GM23338 (cell line): ENCODE measurements around the gene RAX2. TPM values are rescaled to one million over a fixed set of nuclear protein-coding genes. Genes with fewer than 3 reads are reported as not detected.

Experiments
- ATAC-seq: fragments of 200-7000 bp; cut with Tn5 transposase; 3 replicates; pipeline ENCODE4 v1.9.1; 2020
- DNase-seq: peaks from one replicate; pipeline ENCODE4 v3.0.0-alpha.2; 2015; ENCODE audit warnings: low spot score
- H2AFZ ChIP-seq: fragments of 200-600 bp; sonication (generic); 2 replicates; pipeline ENCODE4 v1.8.0; 2016; ENCODE audit warnings: antibody characterized with exemption, mild to moderate bottlenecking, moderate library complexity
- H3F3A ChIP-seq: fragments of 200-600 bp; sonication (generic); replicated peaks from 2 replicates; pipeline ENCODE4 v1.8.0; 2017; ENCODE audit warnings: antibody characterized with exemption, mixed run types, low read depth
- H3K27ac ChIP-seq: fragments of 200-600 bp; sonication (generic); 2 replicates; pipeline ENCODE4 v1.6.1; 2016; ENCODE audit warnings: low read depth
- H3K27me3 ChIP-seq: fragments of 200-600 bp; sonication (generic); 2 replicates; pipeline ENCODE4 v1.8.0; 2016; ENCODE audit warnings: mild to moderate bottlenecking, mixed run types, moderate library complexity; ENCODE audit not compliant: insufficient read depth
- H3K36me3 ChIP-seq: fragments of 200-600 bp; sonication (generic); 2 replicates; pipeline ENCODE4 v1.8.0; 2016; ENCODE audit warnings: mild to moderate bottlenecking; ENCODE audit not compliant: insufficient read depth
- H3K4me1 ChIP-seq: fragments of 200-600 bp; sonication (generic); 2 replicates; pipeline ENCODE4 v1.8.0; 2016; ENCODE audit warnings: mild to moderate bottlenecking, moderate library complexity; ENCODE audit not compliant: insufficient read depth
- H3K4me2 ChIP-seq: fragments of 200-600 bp; sonication (generic); 2 replicates; pipeline ENCODE4 v1.7.1; 2017; ENCODE audit warnings: mixed run types
- H3K4me3 ChIP-seq: fragments of 200-600 bp; sonication (generic); 2 replicates; pipeline ENCODE4 v1.6.1; 2016; ENCODE audit warnings: mixed run types
- H3K79me2 ChIP-seq: fragments of 200-600 bp; sonication (generic); replicated peaks from 2 replicates; pipeline ENCODE4 v1.8.0; 2017; ENCODE audit warnings: mild to moderate bottlenecking; ENCODE audit not compliant: insufficient read depth
- H3K9me2 ChIP-seq: fragments of 200-600 bp; sonication (generic); 2 replicates; pipeline ENCODE4 v1.8.0; 2017; ENCODE audit not compliant: insufficient read depth
- H4K20me1 ChIP-seq: fragments of 200-600 bp; sonication (generic); replicated peaks from 2 replicates; pipeline ENCODE4 v1.8.0; 2017; ENCODE audit warnings: mild to moderate bottlenecking; ENCODE audit not compliant: insufficient read depth
- H3K27ac Mint-ChIP-seq: 2 replicates; pipeline ENCODE4 v1.8.0; 2020; ENCODE audit warnings: inconsistent platforms, mild to moderate bottlenecking, moderate library complexity, mixed read lengths
- H3K27me3 Mint-ChIP-seq: 3 replicates; pipeline ENCODE4 v1.8.0; 2022; ENCODE audit warnings: low read depth, mild to moderate bottlenecking, moderate library complexity, mixed read lengths, inconsistent platforms; ENCODE audit not compliant: insufficient read depth, poor library complexity
- H3K36me3 Mint-ChIP-seq: 3 replicates; pipeline ENCODE4 v1.8.0; 2021; ENCODE audit warnings: low read depth, mild to moderate bottlenecking, inconsistent platforms, moderate library complexity, mixed read lengths
- H3K4me1 Mint-ChIP-seq: 3 replicates; pipeline ENCODE4 v1.8.0; 2020; ENCODE audit warnings: mild to moderate bottlenecking, inconsistent platforms, mixed read lengths
- H3K4me3 Mint-ChIP-seq: 3 replicates; pipeline ENCODE4 v1.8.0; 2021; ENCODE audit warnings: moderate library complexity, mild to moderate bottlenecking, inconsistent platforms, mixed read lengths
- H3K9me3 Mint-ChIP-seq: 3 replicates; pipeline ENCODE4 v1.8.0; 2020; ENCODE audit warnings: moderate library complexity, mild to moderate bottlenecking, inconsistent platforms, mixed read lengths
- CREB1 ChIP-seq: fragments of 250-450 bp; sonication (Bioruptor Pico); IDR thresholded peaks from 2 replicates; pipeline ENCODE4 v1.5.0; 2020; ENCODE audit warnings: low read depth, mild to moderate bottlenecking, moderate library complexity
- ETS1 ChIP-seq: IDR thresholded peaks from 2 replicates; pipeline ENCODE4 v1.6.1; 2016; ENCODE audit warnings: antibody characterized with exemption
- EZH2 ChIP-seq: fragments of 200-600 bp; sonication (generic); IDR thresholded peaks from one replicate; pipeline ENCODE4 v1.8.0; 2017; ENCODE audit warnings: antibody characterized with exemption, mild to moderate bottlenecking, low read depth; ENCODE audit not compliant: unreplicated experiment
- EZH2phosphoT487 ChIP-seq: fragments of 200-600 bp; sonication (generic); IDR thresholded peaks from one replicate; pipeline ENCODE4 v1.8.1; 2018; ENCODE audit warnings: antibody characterized with exemption; ENCODE audit not compliant: unreplicated experiment
- JUNB ChIP-seq: IDR thresholded peaks from one replicate; pipeline ENCODE4 v1.6.1; 2016; ENCODE audit warnings: antibody characterized with exemption; ENCODE audit not compliant: unreplicated experiment
- POLR2AphosphoS5 ChIP-seq: IDR thresholded peaks from 2 replicates; pipeline ENCODE4 v1.6.1; 2016; ENCODE audit warnings: antibody characterized with exemption, low read depth
- REST ChIP-seq: IDR thresholded peaks from one replicate; pipeline ENCODE4 v1.6.1; 2018; ENCODE audit warnings: antibody characterized with exemption; ENCODE audit not compliant: unreplicated experiment
- ZNF114 ChIP-seq: fragments of 250-450 bp; sonication (Bioruptor Pico); IDR thresholded peaks from 2 replicates; pipeline ENCODE4 v1.5.0; 2020; ENCODE audit warnings: mild to moderate bottlenecking, moderate library complexity
- ZNF331 ChIP-seq: fragments of 250-450 bp; sonication (Bioruptor Pico); IDR thresholded peaks from 2 replicates; pipeline ENCODE4 v1.5.0; 2020; ENCODE audit warnings: low read depth, mild to moderate bottlenecking, moderate library complexity
- polyA plus RNA-seq: library from polyadenylated mRNA; unstranded; fragments of >200 nt; fragmentation: Nextera tagmentation; extraction: Ambion mirVana; gene quantifications from 2 replicates; pipeline ENCODE4 v1.2.1, GENCODE V29; 2016
- total RNA-seq: library from RNA; depleted of rRNA; stranded (reverse); fragments of >200 nt; shearing (Covaris generic); gene quantifications from 2 replicates; pipeline ENCODE4 v1.2.3, GENCODE V29; 2014
- TF ChIP-seq, protein P1 (sequence below), 2 experiments: fragments of 200-600 bp in 1 of 2; sonication (generic) in 1 of 2; conservative IDR thresholded peaks; 2 replicates each; pipeline versions ENCODE4 v1.5.1 to v1.6.1; 2016 to 2017; ENCODE audit warnings: antibody characterized with exemption in 2 of 2, low read depth in 2 of 2, mild to moderate bottlenecking in 2 of 2, moderate library complexity in 1 of 2

The RAX2 gene
- total and polyA plus RNA-seq, 2 experiments from 2014 or later = 0.13 TPM; not detected in 1

DNA sequence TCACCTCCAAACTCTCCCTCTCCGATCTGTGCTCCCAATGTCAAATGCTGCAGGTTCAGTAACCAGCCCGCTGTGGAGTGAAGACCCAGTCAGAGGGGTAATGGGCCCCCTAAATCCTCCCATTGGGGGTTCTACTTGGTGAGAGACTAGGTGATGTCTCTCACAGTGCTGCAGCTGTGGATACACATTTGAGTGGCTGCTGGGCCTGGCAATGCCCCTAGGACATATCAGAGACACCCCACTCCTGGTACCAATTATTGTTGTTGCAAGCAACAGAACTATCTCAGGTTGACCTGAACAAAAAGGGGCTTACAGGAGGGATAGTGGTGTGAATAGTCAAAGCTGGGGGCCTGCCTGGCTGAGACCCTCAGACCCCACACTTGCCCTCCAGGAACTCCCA is 9.6 kb upstream of the RAX2 start (continued):
- TF ChIP-seq, protein P1, sequence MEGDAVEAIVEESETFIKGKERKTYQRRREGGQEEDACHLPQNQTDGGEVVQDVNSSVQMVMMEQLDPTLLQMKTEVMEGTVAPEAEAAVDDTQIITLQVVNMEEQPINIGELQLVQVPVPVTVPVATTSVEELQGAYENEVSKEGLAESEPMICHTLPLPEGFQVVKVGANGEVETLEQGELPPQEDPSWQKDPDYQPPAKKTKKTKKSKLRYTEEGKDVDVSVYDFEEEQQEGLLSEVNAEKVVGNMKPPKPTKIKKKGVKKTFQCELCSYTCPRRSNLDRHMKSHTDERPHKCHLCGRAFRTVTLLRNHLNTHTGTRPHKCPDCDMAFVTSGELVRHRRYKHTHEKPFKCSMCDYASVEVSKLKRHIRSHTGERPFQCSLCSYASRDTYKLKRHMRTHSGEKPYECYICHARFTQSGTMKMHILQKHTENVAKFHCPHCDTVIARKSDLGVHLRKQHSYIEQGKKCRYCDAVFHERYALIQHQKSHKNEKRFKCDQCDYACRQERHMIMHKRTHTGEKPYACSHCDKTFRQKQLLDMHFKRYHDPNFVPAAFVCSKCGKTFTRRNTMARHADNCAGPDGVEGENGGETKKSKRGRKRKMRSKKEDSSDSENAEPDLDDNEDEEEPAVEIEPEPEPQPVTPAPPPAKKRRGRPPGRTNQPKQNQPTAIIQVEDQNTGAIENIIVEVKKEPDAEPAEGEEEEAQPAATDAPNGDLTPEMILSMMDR (conservative IDR thresholded peaks at IDR 0.05; ENCODE audit: low read depth in 2 of 2) = no peak
- TF ChIP-seq JUNB = no peak
- TF ChIP-seq ETS1 = no peak
- TF ChIP-seq EZH2phosphoT487 = no peak
- no peak for TF ChIP-seq REST
- TF ChIP-seq ZNF331 (CRISPR knock-in tag) = no peak
- TF ChIP-seq CREB1 (CRISPR knock-in tag) = no peak
- no peak for TF ChIP-seq ZNF114 (CRISPR knock-in tag)
- no peak for TF ChIP-seq EZH2

- ATAC-seq = no peak
- no peak for DNase-seq
- H3K4me1 Mint-ChIP-seq = peaks cover 8% of the 10 kb centered on the region
- H3K27me3 ChIP-seq = peaks cover 10% of the 10 kb centered on the region
- H3K27ac ChIP-seq = no peak overlapping the region
- no peaks in the 10 kb centered on the region for H3K79me2 ChIP-seq
- no peaks in the 10 kb centered on the region for H4K20me1 ChIP-seq
- no peaks in the 10 kb centered on the region; the same call in 1 of the 2 replicates for H3K4me1 ChIP-seq
- TF ChIP-seq CREB1 (CRISPR knock-in tag) = no peak
- no peak for TF ChIP-seq POLR2AphosphoS5
- H3K27ac Mint-ChIP-seq = no peak overlapping the region
- peaks cover 33% of the 10 kb centered on the region for H3K36me3 Mint-ChIP-seq
- H3K9me2 ChIP-seq = no peaks in the 10 kb centered on the region
- peaks cover 20% of the 10 kb centered on the region for H3K27me3 Mint-ChIP-seq
- peaks cover 4% of the 10 kb centered on the region; the same call in 1 of the 2 replicates for H3K36me3 ChIP-seq
- no peak overlapping the region for H2AFZ ChIP-seq
- H3K9me3 Mint-ChIP-seq = peaks cover 29% of the 10 kb centered on the region
- H3K4me3 ChIP-seq = no peak overlapping the region
- no peaks in the 10 kb centered on the region for H3F3A ChIP-seq
- H3K4me3 Mint-ChIP-seq = no peak overlapping the region
- H3K4me2 ChIP-seq = no peak overlapping the region
These were observed 8.8 kb upstream of the RAX2 start for GRCh38 chr19:3780786-3781304.
